8988T (cell line): Measurements from ENCODE around the gene HS3ST2.
"Not testable (repeated sequence)": the region's sequence is repeated elsewhere in the genome, so short reads cannot be mapped to it uniquely, and the experiment has no call there.

Experiments
- DNase-seq: peaks from one replicate; pipeline ENCODE4 v3.0.0; 2011

HS3ST2 gene

GRCh38 chr16:22814711-22815105, 746 bp downstream of the HS3ST2 start:
- no peak for DNase-seq

DNA sequence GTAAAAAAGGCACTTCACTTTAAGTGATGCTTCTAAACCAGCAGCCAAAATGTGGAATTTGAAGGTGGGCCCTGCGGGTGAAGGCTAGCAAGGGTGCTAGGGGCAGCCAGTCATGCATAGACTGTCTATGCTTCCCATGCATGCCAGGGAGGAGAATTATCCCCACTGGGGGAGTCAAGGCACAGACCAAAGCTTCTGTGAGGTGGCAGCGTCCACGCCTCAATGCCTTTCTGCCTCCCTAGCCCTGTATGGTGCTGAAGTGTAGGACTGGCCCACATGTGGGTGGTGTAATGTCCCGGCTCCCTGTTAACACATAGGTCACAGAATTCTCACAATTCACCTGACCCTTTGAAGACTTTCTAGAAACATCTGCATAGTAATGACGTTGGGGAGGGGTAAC, 1.9 kb downstream of the HS3ST2 start:
- no peak for DNase-seq

DNA sequence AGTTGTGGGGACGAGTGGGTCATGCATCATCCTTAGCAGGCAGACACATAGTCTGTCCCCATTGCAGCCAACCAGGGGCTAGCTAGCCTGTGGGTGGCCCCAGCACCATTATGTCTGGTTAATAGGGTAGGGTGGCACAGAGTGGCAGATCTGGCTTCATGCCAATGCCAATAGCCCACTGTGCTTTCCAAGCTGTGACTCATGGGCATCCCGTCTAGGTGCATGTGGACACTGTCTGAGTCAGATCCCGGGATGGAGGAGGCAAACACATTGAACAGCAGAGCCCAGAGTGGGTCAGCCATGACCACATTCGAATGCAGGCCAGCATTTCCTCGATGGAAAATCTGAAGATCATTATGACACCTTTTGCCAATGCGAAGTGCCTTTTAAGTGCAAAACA, 2.5 kb downstream of the HS3ST2 start:
- no peak for DNase-seq

GRCh38 chr16:22818736-22819135, 4.8 kb downstream of the HS3ST2 start:
- not testable (repeated sequence) for DNase-seq

- DNase-seq, result no peak
Measured at GRCh38 chr16:22838681-22839080, 24.7 kb downstream of the HS3ST2 start.

DNA sequence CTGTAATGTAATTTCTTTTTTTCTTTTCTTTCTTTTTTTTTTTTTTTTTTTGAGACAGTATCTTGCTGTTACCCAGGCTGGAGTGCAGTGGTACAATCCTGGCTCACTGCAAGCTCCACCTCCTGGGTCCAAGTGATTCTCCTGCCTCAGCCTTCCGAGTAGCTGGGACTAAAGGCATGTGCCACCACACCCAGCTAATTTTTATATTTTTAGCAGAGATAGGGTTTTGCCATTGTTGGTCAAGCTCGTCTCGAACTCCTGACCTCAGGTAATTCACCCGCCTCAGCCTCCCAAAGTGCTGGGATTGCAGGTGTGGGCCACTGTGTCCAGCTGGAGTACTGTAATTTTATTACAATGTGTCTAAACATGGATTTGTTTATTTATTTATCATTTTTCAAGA, 28.1 kb downstream of the HS3ST2 start:
- DNase-seq, result not testable (repeated sequence)

DNA sequence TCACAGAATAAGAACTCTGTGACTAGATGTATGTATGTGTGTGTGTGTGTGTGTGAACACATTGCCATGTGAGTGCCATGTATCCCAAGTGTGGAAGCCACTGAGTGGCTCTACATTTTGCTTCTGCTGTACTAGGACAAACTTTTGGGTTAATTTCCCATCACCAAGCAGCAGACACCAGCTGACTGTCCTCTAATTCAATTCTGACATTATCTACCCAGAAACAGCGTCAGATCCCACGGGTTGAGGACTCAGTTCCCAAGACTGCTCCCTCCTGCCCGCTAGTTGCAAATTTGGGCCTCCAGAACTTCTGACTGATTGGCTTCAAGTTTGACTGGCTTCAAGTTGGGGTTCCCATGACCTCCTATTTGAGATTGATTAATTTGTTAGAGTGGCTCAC, 29.2 kb downstream of the HS3ST2 start:
- no peak for DNase-seq

- DNase-seq, result no peak
Measured at GRCh38 chr16:22843856-22844255, 29.9 kb downstream of the HS3ST2 start.

- DNase-seq, result no peak
Measured at GRCh38 chr16:22844416-22844815, 30.5 kb downstream of the HS3ST2 start.

DNA sequence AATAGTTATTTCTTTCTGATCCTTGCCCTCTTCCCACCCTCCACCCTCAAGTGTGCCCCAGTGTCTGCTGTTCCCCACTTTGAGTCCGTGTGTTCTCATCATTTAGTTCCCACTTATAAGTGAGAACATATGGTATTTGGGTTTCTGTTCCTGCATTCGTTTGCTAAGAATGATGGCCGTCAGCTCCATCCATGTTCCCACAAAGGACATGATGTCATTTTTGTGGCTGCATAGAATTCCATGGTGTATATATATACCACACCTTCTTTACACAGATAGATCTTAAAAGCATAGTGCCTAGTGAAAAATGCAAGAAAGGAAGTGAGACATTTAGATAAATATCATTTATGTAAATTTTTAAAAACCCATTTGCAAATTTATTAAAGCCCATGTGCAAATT, 33.1 kb downstream of the HS3ST2 start:
- no peak for DNase-seq

DNA sequence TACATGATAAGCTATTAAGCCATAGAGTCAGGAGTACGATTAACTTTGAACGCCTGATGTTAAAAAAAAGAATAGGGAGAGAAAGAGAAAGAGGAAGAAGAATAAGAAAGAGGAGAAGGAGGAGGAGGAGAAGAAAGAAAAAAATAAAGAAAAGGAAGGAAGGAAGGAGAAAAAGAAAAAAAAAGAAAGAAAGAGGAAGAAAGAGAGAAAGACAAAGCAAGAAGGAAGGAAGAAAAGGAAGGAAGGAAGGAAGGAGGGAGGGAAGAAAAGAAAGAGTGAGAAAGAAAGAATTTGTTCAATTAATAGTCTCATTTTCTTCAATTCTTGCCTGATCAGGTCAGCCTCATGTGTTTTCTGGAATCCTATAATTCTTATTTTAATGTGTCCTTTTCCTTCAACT, 33.7 kb downstream of the HS3ST2 start:
- no peak for DNase-seq

DNA sequence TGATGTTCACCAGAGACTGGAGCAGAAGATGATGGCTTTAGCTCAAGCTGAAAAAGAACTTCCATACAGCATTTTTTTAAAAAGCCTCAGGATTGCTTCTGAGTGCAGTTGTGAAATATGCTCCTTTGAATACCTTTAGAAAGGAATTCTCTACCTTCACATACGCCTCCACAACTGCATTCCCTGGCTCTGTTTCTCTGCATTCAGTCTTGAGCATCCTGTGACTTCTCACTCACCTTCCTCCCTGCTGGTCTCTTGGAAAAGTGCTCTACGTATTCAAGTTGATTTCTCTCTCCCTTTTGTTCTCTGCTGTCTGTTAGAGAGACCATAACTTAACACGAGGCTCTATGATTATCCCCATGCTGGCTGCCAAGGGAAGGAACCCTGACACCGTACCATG, 34.5 kb downstream of the HS3ST2 start:
- no peak for DNase-seq

DNA sequence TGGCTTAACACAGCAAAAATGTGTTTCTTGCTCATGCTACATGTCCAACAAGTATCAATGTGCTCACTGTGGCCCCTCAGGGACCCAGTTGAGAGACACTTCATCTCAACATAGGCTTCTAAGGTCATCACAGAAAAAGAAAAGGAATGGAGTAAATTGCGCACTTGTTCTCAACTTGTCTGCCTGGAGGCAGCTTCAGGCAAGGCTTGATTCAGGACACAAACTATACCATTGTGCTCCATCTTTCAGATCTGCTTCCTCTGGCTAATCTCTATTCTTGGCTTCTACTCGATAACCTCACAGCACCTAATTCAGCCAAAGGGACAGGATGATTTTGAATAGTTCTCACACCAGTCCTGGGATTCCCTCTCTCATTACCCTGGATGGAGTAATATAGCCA, 35.6 kb downstream of the HS3ST2 start:
- no peak for DNase-seq

GRCh38 chr16:22855231-22855630, 41.3 kb downstream of the HS3ST2 start:
- DNase-seq, result no peak

DNA sequence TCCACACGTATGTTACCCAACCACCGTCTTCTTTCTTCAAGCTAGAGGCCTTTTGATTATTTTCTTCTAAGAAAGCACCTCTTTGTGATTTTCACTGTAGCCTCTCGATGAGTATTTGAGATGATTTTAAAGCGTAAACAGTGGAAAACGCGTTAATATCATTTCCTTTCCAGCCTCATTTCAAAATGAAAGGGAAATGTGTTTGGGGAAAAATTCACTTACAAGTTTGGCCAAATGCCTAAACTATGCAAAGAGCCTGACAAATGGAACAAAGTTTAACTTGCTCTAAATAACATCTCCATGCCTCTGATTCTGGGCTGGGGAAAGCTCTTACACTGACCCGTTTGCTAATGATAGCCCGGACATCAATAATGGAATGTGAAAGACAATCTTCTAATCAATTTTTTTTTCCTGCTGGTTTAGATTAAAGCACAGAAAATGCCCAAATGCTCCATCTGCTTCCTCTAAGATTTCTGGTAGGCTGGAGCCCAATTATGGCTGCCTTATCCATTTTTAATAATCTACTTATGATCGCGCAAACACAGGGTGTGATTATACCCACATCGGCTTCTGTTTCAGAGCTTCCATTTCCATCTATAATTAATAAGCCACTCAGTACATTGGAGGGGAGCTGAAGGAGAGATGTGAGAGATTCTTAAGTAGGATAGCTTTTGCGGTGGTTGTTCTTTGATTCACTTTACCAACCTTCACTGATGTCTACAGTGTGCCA, 43.5 kb downstream of the HS3ST2 start:
- no peak for DNase-seq

- DNase-seq, result no peak
Measured at GRCh38 chr16:22859925-22860324, 46.0 kb downstream of the HS3ST2 start.

DNA sequence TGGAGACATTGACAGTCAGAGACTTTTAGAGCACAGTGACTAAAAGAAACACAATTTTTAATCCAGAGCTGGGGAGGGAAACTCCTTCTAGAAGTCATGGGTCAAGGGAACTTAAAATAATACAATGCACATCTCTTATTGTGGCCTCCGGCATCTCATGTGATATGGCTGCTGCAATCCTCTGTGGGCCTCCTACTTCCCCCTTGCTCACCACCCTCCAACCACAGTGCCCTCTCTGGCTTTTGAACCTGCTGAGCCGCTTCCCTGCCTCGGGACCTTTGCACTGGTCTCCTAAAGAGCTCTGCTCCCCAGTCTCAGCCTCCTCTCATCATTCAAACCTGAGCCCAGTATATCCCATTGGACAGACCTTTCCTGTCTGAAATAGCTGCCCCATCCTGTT, 47.6 kb downstream of the HS3ST2 start:
- no peak for DNase-seq

DNA sequence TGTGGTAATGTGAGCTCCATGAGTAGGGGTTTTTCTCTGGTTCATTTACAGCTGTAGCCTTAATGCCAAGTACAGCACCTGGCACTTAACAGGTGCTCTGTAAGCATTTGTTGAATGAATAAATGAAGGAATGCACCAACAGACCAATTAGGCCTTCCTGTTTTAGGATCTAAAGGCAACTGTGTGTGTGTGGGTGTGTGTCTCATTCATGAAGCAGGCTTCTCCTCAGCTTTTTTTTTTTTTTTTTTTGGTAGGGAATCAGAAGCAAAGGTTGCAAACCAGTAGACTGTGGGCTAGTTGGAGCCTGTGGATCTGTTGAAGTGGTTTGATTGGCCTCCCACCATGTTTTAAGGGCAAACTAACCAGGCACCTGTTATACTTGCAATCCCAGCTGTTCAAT, 48.1 kb downstream of the HS3ST2 start:
- no peak for DNase-seq

- DNase-seq, result no peak
Measured at GRCh38 chr16:22864375-22864774, 50.4 kb downstream of the HS3ST2 start.

DNA sequence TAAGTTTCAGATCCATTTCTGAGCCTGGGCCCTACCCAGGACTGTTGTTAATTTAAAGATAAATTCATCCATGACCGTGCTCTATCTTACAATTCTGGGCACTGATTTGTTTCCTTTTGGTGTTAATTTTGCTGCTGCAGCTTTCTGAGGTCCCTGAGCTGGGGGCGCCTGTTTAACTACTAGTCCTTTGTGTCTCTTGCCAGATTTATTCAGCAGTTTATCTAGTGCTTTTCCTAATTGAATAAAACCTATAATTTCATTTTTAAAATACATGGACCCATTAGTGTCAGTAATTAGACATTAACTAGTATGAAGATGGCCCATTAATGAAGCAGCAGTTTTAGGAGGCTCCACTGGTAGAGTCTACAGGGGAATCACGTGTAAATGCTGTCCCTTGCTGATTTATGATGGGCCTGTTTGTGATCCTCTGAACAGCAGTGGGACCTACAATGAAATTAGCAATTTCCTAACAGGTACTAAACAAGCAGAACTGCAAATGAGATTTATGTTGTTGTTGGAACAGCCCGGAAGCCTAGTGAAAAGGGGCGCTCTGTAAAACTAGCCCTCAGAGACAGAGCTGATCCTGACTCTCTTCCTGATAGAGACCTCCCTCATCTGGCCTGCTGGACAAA, 54.7 kb downstream of the HS3ST2 start:
- no peak for DNase-seq

DNA sequence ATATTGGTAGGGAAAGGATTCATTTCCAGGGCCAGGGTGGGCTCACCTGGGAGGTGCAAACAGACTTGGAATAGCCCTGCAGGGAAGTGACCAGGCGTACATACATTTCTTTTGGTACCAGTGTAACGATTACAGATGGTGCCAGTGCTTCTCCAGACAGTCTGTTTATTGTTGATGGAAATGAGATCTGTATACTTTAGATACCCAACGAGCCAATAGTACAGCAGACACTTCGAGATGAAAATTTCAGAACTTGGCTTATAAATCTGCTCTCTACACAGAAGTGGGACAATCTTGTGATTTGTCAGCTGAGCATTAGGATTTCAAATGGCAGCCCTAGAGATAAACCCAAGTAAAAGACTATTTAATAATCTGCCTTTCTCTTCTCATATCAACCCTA, 57.9 kb downstream of the HS3ST2 start:
- DNase-seq, result no peak

DNA sequence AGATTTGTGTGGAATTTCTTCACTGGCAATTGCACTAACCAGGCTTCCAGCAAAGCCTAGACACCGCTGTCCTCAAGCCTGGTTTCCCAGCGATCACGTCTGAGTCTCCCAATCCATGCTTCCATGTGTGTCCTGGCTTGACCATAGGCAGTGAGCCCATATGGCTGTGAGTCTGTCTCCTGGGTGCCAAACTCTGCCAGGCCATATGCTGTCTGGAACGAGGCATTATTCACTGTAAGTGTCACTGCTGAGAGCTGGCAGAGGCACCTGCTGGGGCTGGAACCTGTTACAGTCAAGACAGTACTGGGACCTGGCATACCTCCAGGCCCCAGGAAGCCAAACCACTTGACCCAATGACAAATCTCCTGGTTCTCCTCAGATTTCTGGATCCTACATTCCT, 60.4 kb downstream of the HS3ST2 start:
- no peak for DNase-seq

- no peak for DNase-seq
Measured at GRCh38 chr16:22878955-22879354, 65.0 kb downstream of the HS3ST2 start.

DNA sequence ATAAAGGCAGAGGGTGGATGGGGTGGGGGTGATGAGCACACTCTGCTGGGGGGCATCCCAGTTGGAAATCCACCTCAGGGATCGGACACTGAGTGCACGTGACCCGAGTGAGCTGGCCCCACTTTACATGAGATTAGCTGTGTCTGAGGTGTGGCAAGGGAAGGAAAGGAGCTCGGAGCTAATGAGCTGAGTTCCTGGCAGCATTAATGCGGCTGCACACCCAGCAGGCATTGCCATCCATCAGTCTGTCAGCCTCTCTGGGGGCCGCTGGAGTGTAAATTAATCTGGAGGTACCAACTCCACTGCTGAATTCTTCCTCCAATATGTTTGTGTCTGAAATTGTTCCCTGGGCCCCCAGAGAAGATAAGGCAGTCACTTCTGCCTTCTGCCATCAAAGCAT, 65.5 kb downstream of the HS3ST2 start:
- no peak for DNase-seq

GRCh38 chr16:22882981-22883380, 69.0 kb downstream of the HS3ST2 start:
- no peak for DNase-seq
